ENCODE data around the gene CHPF2.

DNA sequence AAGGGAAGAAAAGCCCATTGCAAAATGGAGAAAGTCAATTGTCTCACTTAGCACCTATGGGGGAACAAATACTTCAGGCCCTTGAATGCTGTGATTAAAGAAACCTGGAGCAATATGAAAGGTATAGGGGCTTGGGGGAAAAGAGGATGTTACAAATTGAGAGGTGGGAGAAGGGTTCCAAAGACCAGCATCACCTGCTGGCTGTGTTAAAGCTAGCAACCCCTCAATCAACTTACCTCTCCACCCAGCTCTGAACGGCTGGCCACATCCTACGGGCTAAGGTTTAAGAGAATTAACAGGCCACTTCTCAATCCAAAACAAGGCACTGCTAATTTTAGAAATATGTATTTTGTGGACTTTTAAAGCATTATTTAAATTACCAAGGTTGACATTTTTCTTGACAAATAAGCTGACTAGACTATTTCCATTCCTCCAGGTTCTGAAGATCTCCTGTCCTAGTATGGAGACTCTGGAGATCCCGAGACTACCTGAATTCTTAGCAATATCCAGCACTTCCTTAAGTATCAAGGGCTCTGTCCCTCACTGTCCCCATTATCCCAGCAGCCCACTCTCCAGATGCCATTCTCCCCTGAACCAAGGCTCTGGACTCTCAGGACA, 21.0 kb upstream of the CHPF2 start:
- TF ChIP-seq, protein P1, sequence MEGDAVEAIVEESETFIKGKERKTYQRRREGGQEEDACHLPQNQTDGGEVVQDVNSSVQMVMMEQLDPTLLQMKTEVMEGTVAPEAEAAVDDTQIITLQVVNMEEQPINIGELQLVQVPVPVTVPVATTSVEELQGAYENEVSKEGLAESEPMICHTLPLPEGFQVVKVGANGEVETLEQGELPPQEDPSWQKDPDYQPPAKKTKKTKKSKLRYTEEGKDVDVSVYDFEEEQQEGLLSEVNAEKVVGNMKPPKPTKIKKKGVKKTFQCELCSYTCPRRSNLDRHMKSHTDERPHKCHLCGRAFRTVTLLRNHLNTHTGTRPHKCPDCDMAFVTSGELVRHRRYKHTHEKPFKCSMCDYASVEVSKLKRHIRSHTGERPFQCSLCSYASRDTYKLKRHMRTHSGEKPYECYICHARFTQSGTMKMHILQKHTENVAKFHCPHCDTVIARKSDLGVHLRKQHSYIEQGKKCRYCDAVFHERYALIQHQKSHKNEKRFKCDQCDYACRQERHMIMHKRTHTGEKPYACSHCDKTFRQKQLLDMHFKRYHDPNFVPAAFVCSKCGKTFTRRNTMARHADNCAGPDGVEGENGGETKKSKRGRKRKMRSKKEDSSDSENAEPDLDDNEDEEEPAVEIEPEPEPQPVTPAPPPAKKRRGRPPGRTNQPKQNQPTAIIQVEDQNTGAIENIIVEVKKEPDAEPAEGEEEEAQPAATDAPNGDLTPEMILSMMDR (IDR thresholded peaks at IDR 0.05): no peak
- TF ChIP-seq POLR2A (IDR thresholded peaks at IDR 0.05) (no peak), POLR2AphosphoS5 (IDR thresholded peaks at IDR 0.05) (no peak), EP300 (IDR thresholded peaks at IDR 0.05) (no peak)
